ENCODE measurements around the gene PRKCZ.

The PRKCZ gene

GRCh38 chr1:2103266-2103900 is 53.2 kb downstream of the PRKCZ start:
- TF ChIP-seq, protein P1, sequence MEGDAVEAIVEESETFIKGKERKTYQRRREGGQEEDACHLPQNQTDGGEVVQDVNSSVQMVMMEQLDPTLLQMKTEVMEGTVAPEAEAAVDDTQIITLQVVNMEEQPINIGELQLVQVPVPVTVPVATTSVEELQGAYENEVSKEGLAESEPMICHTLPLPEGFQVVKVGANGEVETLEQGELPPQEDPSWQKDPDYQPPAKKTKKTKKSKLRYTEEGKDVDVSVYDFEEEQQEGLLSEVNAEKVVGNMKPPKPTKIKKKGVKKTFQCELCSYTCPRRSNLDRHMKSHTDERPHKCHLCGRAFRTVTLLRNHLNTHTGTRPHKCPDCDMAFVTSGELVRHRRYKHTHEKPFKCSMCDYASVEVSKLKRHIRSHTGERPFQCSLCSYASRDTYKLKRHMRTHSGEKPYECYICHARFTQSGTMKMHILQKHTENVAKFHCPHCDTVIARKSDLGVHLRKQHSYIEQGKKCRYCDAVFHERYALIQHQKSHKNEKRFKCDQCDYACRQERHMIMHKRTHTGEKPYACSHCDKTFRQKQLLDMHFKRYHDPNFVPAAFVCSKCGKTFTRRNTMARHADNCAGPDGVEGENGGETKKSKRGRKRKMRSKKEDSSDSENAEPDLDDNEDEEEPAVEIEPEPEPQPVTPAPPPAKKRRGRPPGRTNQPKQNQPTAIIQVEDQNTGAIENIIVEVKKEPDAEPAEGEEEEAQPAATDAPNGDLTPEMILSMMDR (IDR thresholded peaks at IDR 0.05; ENCODE audit: low read depth, low read length), result no peak
- DNase-seq (ENCODE audit: low read depth, low spot score), result no peak
- H3K4me3 ChIP-seq (ENCODE audit: low read depth, low read length), result no peak overlapping the region
- in situ Hi-C loops (cut with HindIII; ENCODE audit: low sequenced_read_pairs), result no loop called here

- H3K4me3 ChIP-seq (ENCODE audit: low read depth, low read length), result no peak overlapping the region
- no peak for DNase-seq (ENCODE audit: low read depth, low spot score)
- TF ChIP-seq, protein P1 (IDR thresholded peaks at IDR 0.05; ENCODE audit: low read depth, low read length), result no peak
- in situ Hi-C loops (cut with HindIII; ENCODE audit: low sequenced_read_pairs), result no loop called here
Measured at GRCh38 chr1:2103901-2104590, 53.8 kb downstream of the PRKCZ start.

DNA sequence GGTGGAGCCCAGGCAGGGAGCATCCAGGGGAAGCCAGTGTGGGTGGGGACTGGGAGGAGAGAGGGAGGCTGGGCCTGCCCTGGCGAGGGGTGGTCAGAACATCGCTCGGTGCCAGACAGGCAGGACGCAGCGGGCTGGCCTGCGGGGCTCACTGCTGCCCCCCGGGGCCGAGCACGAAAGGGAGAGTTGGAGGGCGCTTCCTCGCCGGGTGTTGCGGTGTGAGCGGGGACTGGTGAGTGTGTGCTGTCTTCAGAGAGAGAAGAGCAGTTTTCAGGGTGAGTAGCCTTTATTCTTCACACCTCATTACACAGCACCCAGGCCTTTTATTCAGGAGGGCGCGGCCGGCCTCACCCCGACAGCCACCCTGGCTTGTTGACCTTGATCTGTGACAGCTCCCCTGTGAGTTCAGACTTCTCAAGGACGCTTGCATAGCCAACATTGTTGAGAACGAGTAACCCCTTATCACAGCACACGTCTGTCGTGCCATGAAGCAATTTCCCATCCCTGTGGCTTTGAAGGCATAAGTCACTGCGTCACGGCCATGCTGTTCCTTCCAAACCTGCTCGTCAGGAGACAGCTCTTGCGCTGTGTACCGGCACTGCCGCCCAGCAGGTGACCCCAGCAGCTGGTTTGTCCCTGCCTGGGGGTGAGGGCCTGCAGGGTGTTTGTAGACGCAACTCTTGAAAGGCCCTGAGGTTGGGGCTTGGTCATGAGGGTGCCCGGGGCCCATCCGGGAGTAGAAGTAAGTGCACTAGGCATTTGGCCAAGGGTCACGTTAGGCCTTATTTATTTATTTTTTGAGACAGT is 54.6 kb downstream of the PRKCZ start:
- TF ChIP-seq, protein P1 (IDR thresholded peaks at IDR 0.05; ENCODE audit: low read depth, low read length), result peak; percentile 3
- in situ Hi-C loops (cut with HindIII; ENCODE audit: low sequenced_read_pairs), result no loop called here

GRCh38 chr1:2105781-2106524 is 55.7 kb downstream of the PRKCZ start:
- no peak for DNase-seq (ENCODE audit: low read depth, low spot score)
- in situ Hi-C loops (cut with HindIII; ENCODE audit: low sequenced_read_pairs), result no loop called here
- H3K4me3 ChIP-seq (ENCODE audit: low read depth, low read length), result no peak overlapping the region
- TF ChIP-seq, protein P1 (IDR thresholded peaks at IDR 0.05; ENCODE audit: low read depth, low read length), result no peak

More for the DNA sequence above, 54.6 kb downstream of the PRKCZ start:
- no peak for DNase-seq (ENCODE audit: low read depth, low spot score)
- no peak overlapping the region for H3K4me3 ChIP-seq (ENCODE audit: low read depth, low read length)

DNA sequence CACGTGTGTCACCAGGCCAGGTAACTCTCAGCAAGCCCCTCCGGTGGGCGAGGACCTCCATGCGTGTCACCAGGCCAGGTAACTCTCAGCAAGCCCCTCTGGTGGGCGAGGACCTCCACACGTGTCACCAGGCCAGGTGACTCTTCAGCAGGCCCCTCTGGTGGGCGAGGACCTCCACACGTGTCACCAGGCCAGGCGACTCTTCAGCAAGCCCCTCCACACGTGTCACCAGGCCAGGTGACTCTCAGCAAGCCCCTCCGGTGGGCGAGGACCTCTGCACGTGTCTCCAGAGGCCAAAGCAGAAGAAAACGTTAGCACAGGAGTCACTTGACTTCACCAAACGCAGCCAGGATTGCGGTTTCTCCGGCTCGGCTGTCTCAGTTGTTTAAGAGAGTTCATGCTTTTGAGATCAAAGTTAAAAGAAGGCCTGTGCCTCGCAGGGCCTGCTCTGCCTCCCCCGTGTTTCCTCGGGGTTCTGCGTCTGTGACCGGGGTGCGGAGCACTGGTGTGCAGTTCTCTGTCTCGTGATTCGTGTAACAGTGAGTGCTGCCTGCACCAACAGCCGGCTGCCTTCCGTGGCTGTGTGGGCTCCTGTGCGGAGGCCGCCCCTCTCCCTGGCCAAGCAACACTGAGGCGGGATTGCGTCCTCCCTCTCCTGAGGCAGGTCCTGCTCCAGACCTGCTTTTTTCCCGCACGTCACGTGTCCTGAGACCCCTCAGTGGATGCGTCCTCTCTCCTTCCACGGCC is 56.6 kb downstream of the PRKCZ start:
- H3K4me3 ChIP-seq (ENCODE audit: low read depth, low read length), result no peak overlapping the region
- in situ Hi-C loops (cut with HindIII; ENCODE audit: low sequenced_read_pairs), result no loop called here
- DNase-seq (ENCODE audit: low read depth, low spot score), result no peak
- TF ChIP-seq, protein P1 (IDR thresholded peaks at IDR 0.05; ENCODE audit: low read depth, low read length), result no peak

Data from astrocyte of the spinal cord (primary cell).